Measurements from ENCODE around the gene CXXC1. TPM values are rescaled to one million over a fixed set of nuclear protein-coding genes. Genes with fewer than 3 reads are reported as not detected.

Gene CXXC1
- total and polyA plus RNA-seq, 2 of the 13 experiments (the other 11 are each of a cell fraction or from before 2014, with no cell fraction given): 32.9 to 39.0 TPM

DNA sequence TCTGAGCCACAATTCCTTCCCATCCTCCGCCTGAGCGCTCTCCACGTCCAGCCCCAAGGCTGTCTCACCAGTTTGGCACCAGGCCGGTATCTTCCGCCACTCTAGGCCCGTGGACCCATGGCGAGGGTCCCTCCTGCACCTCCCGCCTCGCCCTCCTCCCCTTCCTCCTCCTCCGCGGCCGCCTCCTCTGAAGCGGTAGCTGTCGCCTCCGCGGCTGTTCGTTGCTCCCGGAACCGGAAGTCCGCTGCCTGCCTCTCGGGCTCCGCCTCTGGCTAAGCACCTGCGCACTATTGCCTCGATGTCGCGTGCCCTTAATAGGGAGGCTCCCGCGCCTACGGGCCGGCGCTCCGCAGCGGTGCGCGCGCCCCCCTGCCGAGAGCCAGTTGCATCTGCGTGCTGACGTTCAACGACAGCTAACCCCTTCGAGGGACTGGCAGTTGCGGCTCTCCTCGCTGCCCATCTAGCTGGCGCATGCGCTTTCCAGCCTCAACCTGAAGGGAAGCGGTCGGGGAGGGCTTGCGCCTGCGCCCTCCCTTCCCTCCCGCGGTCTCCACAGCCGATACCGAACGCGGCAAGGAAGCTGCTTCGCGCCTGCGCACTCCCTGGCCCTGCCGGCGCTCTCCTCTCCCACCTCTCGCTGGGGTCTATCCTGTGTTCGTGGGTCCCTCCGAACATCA, 6.1 kb downstream of the CXXC1 start, which contains the start of gene MBD1 (continued):
- TF ChIP-seq RBM39 (IDR thresholded peaks at IDR 0.05; ENCODE audit: low read depth, low read length, poor library complexity, severe bottlenecking) (peak; percentile 54), RFXANK (CRISPR knock-in tag; IDR thresholded peaks at IDR 0.05) (peak; percentile 21; the same call in 1 of the 2 replicates), ZNF709 (CRISPR knock-in tag; IDR thresholded peaks at IDR 0.05) (peak; percentile 52; the same call in 1 of the 2 replicates), NFKB2 (CRISPR knock-in tag; IDR thresholded peaks at IDR 0.05; ENCODE audit: borderline replicate concordance) (peak; percentile 74; the same call in 1 of the 2 replicates), MZF1 (CRISPR knock-in tag; IDR thresholded peaks at IDR 0.05; ENCODE audit: borderline replicate concordance) (0 out of 2 replicates have a peak, but pooled peaks have one; percentile 25), NR2C2 (CRISPR knock-in tag; IDR thresholded peaks at IDR 0.05; ENCODE audit: borderline replicate concordance) (peak; percentile 99), CENPT (CRISPR knock-in tag; IDR thresholded peaks at IDR 0.05; ENCODE audit: low read depth) (peak; percentile 79; the same call in 1 of the 2 replicates), SP5 (CRISPR knock-in tag; IDR thresholded peaks at IDR 0.05; ENCODE audit: borderline replicate concordance, low read depth) (peak; percentile 50; the same call in 1 of the 2 replicates), ZSCAN30 (CRISPR knock-in tag; IDR thresholded peaks at IDR 0.05) (no peak), ZNF674 (CRISPR knock-in tag; IDR thresholded peaks at IDR 0.05; ENCODE audit: low read depth) (no peak), SP1 (IDR thresholded peaks at IDR 0.05) (no peak), SP1 (CRISPR knock-in tag; IDR thresholded peaks at IDR 0.05) (peak; percentile 66), ZNF235 (CRISPR knock-in tag; IDR thresholded peaks at IDR 0.05; ENCODE audit: borderline replicate concordance) (no peak; the same call in 1 of the 2 replicates), ELF4 (CRISPR knock-in tag; IDR thresholded peaks at IDR 0.05; ENCODE audit: borderline replicate concordance) (no peak)
- TF ChIP-seq, protein P1, sequence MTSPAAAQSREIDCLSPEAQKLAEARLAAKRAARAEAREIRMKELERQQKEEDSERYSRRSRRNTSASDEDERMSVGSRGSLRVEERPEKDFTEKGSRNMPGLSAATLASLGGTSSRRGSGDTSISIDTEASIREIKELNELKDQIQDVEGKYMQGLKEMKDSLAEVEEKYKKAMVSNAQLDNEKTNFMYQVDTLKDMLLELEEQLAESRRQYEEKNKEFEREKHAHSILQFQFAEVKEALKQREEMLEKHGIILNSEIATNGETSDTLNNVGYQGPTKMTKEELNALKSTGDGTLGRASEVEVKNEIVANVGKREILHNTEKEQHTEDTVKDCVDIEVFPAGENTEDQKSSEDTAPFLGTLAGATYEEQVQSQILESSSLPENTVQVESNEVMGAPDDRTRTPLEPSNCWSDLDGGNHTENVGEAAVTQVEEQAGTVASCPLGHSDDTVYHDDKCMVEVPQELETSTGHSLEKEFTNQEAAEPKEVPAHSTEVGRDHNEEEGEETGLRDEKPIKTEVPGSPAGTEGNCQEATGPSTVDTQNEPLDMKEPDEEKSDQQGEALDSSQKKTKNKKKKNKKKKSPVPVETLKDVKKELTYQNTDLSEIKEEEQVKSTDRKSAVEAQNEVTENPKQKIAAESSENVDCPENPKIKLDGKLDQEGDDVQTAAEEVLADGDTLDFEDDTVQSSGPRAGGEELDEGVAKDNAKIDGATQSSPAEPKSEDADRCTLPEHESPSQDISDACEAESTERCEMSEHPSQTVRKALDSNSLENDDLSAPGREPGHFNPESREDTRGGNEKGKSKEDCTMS (CRISPR knock-in tag; conservative IDR thresholded peaks at IDR 0.05): no peak
- TF ChIP-seq, protein P2, sequence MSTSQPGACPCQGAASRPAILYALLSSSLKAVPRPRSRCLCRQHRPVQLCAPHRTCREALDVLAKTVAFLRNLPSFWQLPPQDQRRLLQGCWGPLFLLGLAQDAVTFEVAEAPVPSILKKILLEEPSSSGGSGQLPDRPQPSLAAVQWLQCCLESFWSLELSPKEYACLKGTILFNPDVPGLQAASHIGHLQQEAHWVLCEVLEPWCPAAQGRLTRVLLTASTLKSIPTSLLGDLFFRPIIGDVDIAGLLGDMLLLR (CRISPR knock-in tag; IDR thresholded peaks at IDR 0.05): peak; percentile 52; the same call in 1 of the 2 replicates
- TF ChIP-seq, protein P3, sequence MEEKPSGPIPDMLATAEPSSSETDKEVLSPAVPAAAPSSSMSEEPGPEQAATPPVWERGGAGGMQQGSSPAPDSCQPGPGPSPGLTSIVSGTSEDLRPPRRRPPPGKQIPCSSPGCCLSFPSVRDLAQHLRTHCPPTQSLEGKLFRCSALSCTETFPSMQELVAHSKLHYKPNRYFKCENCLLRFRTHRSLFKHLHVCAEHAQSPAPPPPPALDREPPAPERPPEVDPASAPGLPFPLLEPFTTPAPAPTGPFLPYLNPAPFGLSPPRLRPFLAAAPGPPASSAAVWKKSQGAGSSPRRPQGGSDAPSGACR (CRISPR knock-in tag; IDR thresholded peaks at IDR 0.05): peak; percentile 95
- TF ChIP-seq, protein P4, sequence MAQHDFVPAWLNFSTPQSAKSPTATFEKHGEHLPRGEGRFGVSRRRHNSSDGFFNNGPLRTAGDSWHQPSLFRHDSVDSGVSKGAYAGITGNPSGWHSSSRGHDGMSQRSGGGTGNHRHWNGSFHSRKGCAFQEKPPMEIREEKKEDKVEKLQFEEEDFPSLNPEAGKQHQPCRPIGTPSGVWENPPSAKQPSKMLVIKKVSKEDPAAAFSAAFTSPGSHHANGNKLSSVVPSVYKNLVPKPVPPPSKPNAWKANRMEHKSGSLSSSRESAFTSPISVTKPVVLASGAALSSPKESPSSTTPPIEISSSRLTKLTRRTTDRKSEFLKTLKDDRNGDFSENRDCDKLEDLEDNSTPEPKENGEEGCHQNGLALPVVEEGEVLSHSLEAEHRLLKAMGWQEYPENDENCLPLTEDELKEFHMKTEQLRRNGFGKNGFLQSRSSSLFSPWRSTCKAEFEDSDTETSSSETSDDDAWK (CRISPR knock-in tag; IDR thresholded peaks at IDR 0.05): no peak
- TF ChIP-seq, protein P5, sequence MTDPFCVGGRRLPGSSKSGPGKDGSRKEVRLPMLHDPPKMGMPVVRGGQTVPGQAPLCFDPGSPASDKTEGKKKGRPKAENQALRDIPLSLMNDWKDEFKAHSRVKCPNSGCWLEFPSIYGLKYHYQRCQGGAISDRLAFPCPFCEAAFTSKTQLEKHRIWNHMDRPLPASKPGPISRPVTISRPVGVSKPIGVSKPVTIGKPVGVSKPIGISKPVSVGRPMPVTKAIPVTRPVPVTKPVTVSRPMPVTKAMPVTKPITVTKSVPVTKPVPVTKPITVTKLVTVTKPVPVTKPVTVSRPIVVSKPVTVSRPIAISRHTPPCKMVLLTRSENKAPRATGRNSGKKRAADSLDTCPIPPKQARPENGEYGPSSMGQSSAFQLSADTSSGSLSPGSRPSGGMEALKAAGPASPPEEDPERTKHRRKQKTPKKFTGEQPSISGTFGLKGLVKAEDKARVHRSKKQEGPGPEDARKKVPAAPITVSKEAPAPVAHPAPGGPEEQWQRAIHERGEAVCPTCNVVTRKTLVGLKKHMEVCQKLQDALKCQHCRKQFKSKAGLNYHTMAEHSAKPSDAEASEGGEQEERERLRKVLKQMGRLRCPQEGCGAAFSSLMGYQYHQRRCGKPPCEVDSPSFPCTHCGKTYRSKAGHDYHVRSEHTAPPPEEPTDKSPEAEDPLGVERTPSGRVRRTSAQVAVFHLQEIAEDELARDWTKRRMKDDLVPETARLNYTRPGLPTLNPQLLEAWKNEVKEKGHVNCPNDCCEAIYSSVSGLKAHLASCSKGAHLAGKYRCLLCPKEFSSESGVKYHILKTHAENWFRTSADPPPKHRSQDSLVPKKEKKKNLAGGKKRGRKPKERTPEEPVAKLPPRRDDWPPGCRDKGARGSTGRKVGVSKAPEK (CRISPR knock-in tag; IDR thresholded peaks at IDR 0.05; ENCODE audit: borderline replicate concordance): no peak
- TF ChIP-seq, protein P6, sequence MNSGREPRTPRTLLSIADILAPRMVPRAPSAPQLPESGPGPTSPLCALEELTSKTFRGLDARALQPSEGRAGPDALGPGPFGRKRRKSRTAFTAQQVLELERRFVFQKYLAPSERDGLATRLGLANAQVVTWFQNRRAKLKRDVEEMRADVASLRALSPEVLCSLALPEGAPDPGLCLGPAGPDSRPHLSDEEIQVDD (CRISPR knock-in tag; IDR thresholded peaks at IDR 0.05; ENCODE audit: borderline replicate concordance): peak; percentile 86; the same call in 1 of the 2 replicates
